Measurements from ENCODE around the gene KBTBD6.
"Not testable (repeated sequence)": the region's sequence is repeated elsewhere in the genome, so short reads cannot be mapped to it uniquely, and the experiment has no call there.

Gene KBTBD6

GRCh38 chr13:41133951-41134350, 1.3 kb upstream of the KBTBD6 start:
- DNase-seq = no peak

- not testable (repeated sequence) for DNase-seq
Observed at GRCh38 chr13:41131660-41132511, 716 bp downstream of the KBTBD6 start.

- DNase-seq = not testable (repeated sequence)
Observed at GRCh38 chr13:41131189-41131588, 1.4 kb downstream of the KBTBD6 start.

GRCh38 chr13:41130356-41130755, 2.2 kb downstream of the KBTBD6 start:
- no peak for DNase-seq

- no peak for DNase-seq
Observed at GRCh38 chr13:41127701-41128100, 4.9 kb downstream of the KBTBD6 start.

- DNase-seq = no peak
Observed at GRCh38 chr13:41122838-41123237, 9.8 kb downstream of the KBTBD6 start.

GRCh38 chr13:41117869-41118268, 14.7 kb downstream of the KBTBD6 start:
- no peak for DNase-seq

GRCh38 chr13:41111454-41111853, 21.1 kb downstream of the KBTBD6 start:
- DNase-seq = no peak

- no peak for DNase-seq
Observed at GRCh38 chr13:41107584-41108014, 25.0 kb downstream of the KBTBD6 start.

- no peak for DNase-seq
Observed at GRCh38 chr13:41107104-41107571, 25.5 kb downstream of the KBTBD6 start.

GRCh38 chr13:41099986-41100385, 32.6 kb downstream of the KBTBD6 start:
- no peak for DNase-seq

GRCh38 chr13:41098761-41099160, 33.8 kb downstream of the KBTBD6 start:
- no peak for DNase-seq

GRCh38 chr13:41095681-41096080, 36.9 kb downstream of the KBTBD6 start:
- DNase-seq = not testable (repeated sequence)

GRCh38 chr13:41085961-41086585, 46.5 kb downstream of the KBTBD6 start:
- DNase-seq = no peak

- no peak for DNase-seq
Observed at GRCh38 chr13:41079725-41080124, 52.9 kb downstream of the KBTBD6 start.

Data from kidney glomerular epithelial cell (primary cell).